ENCODE measurements around the gene ZBTB32. TPM values are rescaled to one million over a fixed set of nuclear protein-coding genes. Genes with fewer than 3 reads are reported as not detected.
A peak's percentile ranks its signal among the peaks of the same experiment; 100 is the strongest.

The ZBTB32 gene
- total and polyA plus RNA-seq, 7 donors = 0.08 to 0.10 TPM; not detected in 5

DNA sequence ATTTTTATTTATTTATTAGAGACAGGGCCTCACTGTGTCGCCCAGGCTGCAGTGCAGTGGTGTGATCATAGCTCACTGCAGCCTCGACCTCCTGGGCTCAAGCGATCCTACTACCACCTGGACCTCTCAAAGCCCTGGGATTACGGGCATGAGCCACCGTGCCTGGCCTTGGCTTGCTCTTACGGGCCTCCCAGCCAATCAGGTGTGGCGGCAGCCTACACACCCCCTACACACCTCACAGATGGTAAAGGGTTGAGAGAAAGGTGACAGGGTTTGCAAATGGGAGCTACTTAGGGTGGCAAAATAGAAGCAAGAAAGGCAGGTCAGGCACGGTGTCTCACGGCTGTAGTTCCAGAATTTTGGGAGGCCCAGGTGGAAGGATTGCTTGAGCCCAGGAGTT is 1.0 kb upstream of the ZBTB32 start:
- H3K4me1 ChIP-seq = peaks cover 5% of the 10 kb centered on the region
- no peak for DNase-seq
- intact Hi-C loops (cut with DNase I) = no loop called here
- no peaks in the 10 kb centered on the region for H3K36me3 ChIP-seq (ENCODE audit: insufficient read depth in 1 of 2, low read depth in 1 of 2)
- H3K9me3 ChIP-seq = no peaks in the 10 kb centered on the region
- H3K27ac ChIP-seq = no peak overlapping the region
- WGBS, 3 donors = 41 to 50% (median 44%) methylated on average over 8 to 9 of the region's 9 CpGs
- no peaks in the 10 kb centered on the region for H3K27me3 ChIP-seq (ENCODE audit: insufficient read depth in 3 of 3, low read length in 2 of 3)
- peak overlapping the region; percentile 70 for H3K4me3 ChIP-seq
- TF ChIP-seq CTCF (IDR thresholded peaks at IDR 0.05) = no peak
- peak in 1 of 4 donors; percentile 23 for ATAC-seq

DNA sequence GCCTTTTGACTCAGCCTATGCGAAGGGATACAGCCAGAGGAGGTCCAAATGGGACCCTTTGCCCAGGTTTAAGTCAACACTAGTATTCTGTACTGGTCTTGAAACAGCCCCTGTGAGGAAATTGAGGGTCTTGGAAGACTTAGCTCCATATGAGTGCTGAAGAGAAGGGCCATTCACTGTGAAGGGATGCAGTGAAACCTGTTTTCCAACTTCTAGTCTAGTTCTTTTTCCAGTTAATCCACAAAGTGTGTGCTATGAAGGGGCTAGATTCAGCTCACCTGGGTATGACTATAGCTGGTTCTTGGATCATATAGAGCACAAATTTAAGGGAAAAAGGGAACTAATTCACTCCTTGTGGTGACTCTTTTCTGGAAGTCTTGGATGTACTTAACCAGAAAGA is 4.0 kb downstream of the ZBTB32 start:
- Histone ChIP-seq H3K36me3 (ENCODE audit: insufficient read depth in 1 of 2, low read depth in 1 of 2) (no peaks in the 10 kb centered on the region), H3K27me3 (ENCODE audit: insufficient read depth in 3 of 3, low read length in 2 of 3) (no peaks in the 10 kb centered on the region), H3K4me1 (no peaks in the 10 kb centered on the region), H3K27ac (no peak overlapping the region), H3K9me3 (no peaks in the 10 kb centered on the region), H3K4me3 (no peak overlapping the region)
- intact Hi-C loops (cut with DNase I) = no loop called here
- DNase-seq = no peak
- 91 to 100% (median 95%) methylated on average over 1 of the region's 1 CpG for WGBS, 3 donors
- no peak for ATAC-seq
- no peak for TF ChIP-seq CTCF (IDR thresholded peaks at IDR 0.05)

GRCh38 chr19:35710784-35711723 is 6.7 kb downstream of the ZBTB32 start:
- no peak for ATAC-seq
- H3K4me1 ChIP-seq = peaks cover 9% of the 10 kb centered on the region
- no peak overlapping the region for H3K27ac ChIP-seq
- intact Hi-C loops (cut with DNase I) = no loop called here
- H3K9me3 ChIP-seq = no peaks in the 10 kb centered on the region
- 55 to 64% (median 57%) methylated on average over 13 of the region's 13 CpGs for WGBS, 3 donors
- no peak for TF ChIP-seq CTCF (IDR thresholded peaks at IDR 0.05)
- no peak overlapping the region for H3K4me3 ChIP-seq
- no peaks in the 10 kb centered on the region for H3K36me3 ChIP-seq (ENCODE audit: insufficient read depth in 1 of 2, low read depth in 1 of 2)
- DNase-seq = no peak
- no peaks in the 10 kb centered on the region for H3K27me3 ChIP-seq (ENCODE audit: insufficient read depth in 3 of 3, low read length in 2 of 3)

DNA sequence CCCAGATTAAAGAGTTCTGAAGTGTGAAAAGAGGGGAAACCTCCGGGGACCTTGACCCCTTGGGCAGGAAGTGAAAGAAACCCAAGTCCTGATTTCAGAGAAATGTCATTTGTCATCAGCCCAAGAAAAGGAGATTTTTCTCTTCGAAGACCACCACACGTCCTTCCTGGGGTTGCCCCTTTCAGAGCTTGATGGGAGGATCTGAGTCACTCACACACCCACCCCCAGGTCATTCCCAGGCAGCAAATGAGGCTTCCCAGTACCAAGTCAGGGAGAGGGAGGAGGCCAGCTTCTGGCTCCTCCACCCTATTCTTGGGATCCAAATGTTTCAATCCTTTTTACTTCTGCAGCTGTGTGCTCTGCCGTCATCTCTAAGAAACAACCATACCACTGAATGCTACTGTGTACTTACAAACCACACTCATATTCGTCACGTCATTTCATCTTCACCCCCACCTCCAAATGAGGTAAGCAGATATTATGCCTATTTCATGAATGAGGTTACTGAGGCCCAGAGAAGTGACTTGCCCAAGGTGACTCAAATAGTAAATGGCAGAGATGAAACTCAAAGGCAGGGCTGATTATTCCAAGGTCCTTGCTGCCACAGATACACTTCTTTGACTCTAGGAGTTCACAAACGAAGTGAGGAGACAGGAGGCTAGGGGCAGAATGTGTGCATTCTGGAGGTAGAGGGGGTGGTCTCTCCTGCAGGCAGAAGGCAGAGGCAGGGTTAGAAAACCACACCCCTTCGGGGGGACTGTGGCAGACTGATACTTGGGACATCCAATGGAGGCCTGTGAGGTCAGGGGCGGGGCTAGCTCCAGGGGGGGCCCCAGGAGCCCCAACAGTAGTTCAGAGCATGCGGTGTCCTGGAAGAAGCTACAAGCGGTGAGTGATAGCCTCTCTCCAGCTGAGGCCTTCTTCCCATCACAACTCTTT is 8.5 kb downstream of the ZBTB32 start:
- no peak for TF ChIP-seq CTCF (IDR thresholded peaks at IDR 0.05)
- Histone ChIP-seq H3K4me1 (peaks cover 10% of the 10 kb centered on the region), H3K27ac (no peak overlapping the region), H3K4me3 (no peak overlapping the region), H3K9me3 (no peaks in the 10 kb centered on the region), H3K36me3 (ENCODE audit: insufficient read depth in 1 of 2, low read depth in 1 of 2) (no peaks in the 10 kb centered on the region), H3K27me3 (ENCODE audit: insufficient read depth in 3 of 3, low read length in 2 of 3) (no peaks in the 10 kb centered on the region)
- ATAC-seq (no peak), DNase-seq (no peak)
- intact Hi-C loops (cut with DNase I) = no loop called here
- WGBS, 3 donors = 70 to 81% (median 72%) methylated on average over 11 of the region's 11 CpGs
